Hindlimb muscle (tissue), 1 donor: ENCODE results near the gene ZNF579. TPM values are rescaled to one million over a fixed set of nuclear protein-coding genes. Genes with fewer than 3 reads are reported as not detected.

ENCODE experiments used
- DNase-seq: peaks from one replicate; pipeline ENCODE4 v3.0.0-alpha.2; 2013
- polyA plus RNA-seq: library from polyadenylated mRNA; unstranded; fragments of 120-200 nt; gene quantifications from one replicate; pipeline ENCODE4 v1.2.1, GENCODE V29; 2013; ENCODE audit not compliant: insufficient read length

Gene ZNF579
- polyA plus RNA-seq, result 12.7 TPM

- peak; percentile 91 for DNase-seq
Observed at GRCh38 chr19:55580628-55581144, at the start of gene ZNF579. Gene ZNF579, minus strand, starts transcription at chr19:55580848. Its CDS starts 1,209 bp downstream, at chr19:55579639.

- DNase-seq, result no peak
Observed at GRCh38 chr19:55626350-55626749, 45.7 kb upstream of the ZNF579 start.

- DNase-seq, result no peak
Observed at GRCh38 chr19:55625004-55625326, 44.3 kb upstream of the ZNF579 start.

GRCh38 chr19:55624109-55625003, 43.7 kb upstream of the ZNF579 start, which contains the start of gene ZNF784:
Gene ZNF784, minus strand, starts transcription at chr19:55624566. Its CDS starts 5 bp downstream, at chr19:55624561.
- peak; percentile 95 for DNase-seq

- DNase-seq, result no peak
Observed at GRCh38 chr19:55623561-55623960, 42.9 kb upstream of the ZNF579 start.

GRCh38 chr19:55623130-55623529, 42.5 kb upstream of the ZNF579 start:
- DNase-seq, result no peak

- DNase-seq, result no peak
Observed at GRCh38 chr19:55622242-55622969, 41.8 kb upstream of the ZNF579 start.

- no peak for DNase-seq
Observed at GRCh38 chr19:55621673-55622231, 41.1 kb upstream of the ZNF579 start.

- no peak for DNase-seq
Observed at GRCh38 chr19:55621205-55621672, 40.6 kb upstream of the ZNF579 start.

- no peak for DNase-seq
Observed at GRCh38 chr19:55620410-55621204, 40.0 kb upstream of the ZNF579 start.

- DNase-seq, result no peak
Observed at GRCh38 chr19:55619286-55619685, 38.6 kb upstream of the ZNF579 start.

- no peak for DNase-seq
Observed at GRCh38 chr19:55618426-55618825, 37.8 kb upstream of the ZNF579 start.

GRCh38 chr19:55617426-55617825, 36.8 kb upstream of the ZNF579 start:
- DNase-seq, result no peak

- no peak for DNase-seq
Observed at GRCh38 chr19:55616395-55616875, 35.8 kb upstream of the ZNF579 start.

GRCh38 chr19:55615543-55616394, 35.1 kb upstream of the ZNF579 start:
- DNase-seq, result no peak

GRCh38 chr19:55614711-55615542, 34.3 kb upstream of the ZNF579 start:
- DNase-seq, result no peak

GRCh38 chr19:55613930-55614710, 33.5 kb upstream of the ZNF579 start:
- DNase-seq, result no peak

GRCh38 chr19:55613396-55613795, 32.7 kb upstream of the ZNF579 start:
- no peak for DNase-seq

GRCh38 chr19:55611983-55612645, 31.5 kb upstream of the ZNF579 start:
- no peak for DNase-seq
